OCI-LY1 (cell line): ENCODE results near the gene IFT43.

ENCODE experiments used
- CTCF ChIP-seq: fragments of 200-600 bp; sonication (generic), shearing (Covaris generic); IDR thresholded peaks from 2 replicates; pipeline ENCODE4 v1.5.1; 2017; ENCODE audit warnings: mild to moderate bottlenecking, antibody characterized with exemption, low read length, moderate library complexity, mixed read lengths
- EZH2 ChIP-seq: fragments of 200-600 bp; sonication (generic), shearing (Covaris generic); IDR thresholded peaks from 2 replicates; pipeline ENCODE4 v1.8.0; 2017; ENCODE audit warnings: borderline replicate concordance, mixed run types, mild to moderate bottlenecking, antibody characterized with exemption, low read length, moderate library complexity, mixed read lengths

GRCh38 chr14:76063327-76063726 is 77.8 kb downstream of the IFT43 start:
- TF ChIP-seq CTCF (no peak), EZH2 (no peak)
